ENCODE data around the gene BARHL2.

BARHL2 gene

GRCh38 chr1:90710579-90711536, 6.2 kb downstream of the BARHL2 start:
- TF ChIP-seq CTCF (IDR thresholded peaks at IDR 0.05): no peak
- Histone ChIP-seq H3K27me3 (peaks cover 8 to 96% of the 10 kb centered on the region in 2 donors), H3K4me1 (peaks cover 0 to 49% (median 24%) of the 10 kb centered on the region in 4 donors), H3K36me3 (no peaks in the 10 kb centered on the region), H3K9me3 (no peaks in the 10 kb centered on the region), H3K4me3 (no peak overlapping the region), H3K27ac (no peak overlapping the region)
- intact Hi-C loops (cut with DNase I; ENCODE audit: low total_unique reads): no loop called here
- DNase-seq: no peak

GRCh38 chr1:90709535-90709934, 7.6 kb downstream of the BARHL2 start:
- H3K4me1 ChIP-seq: peaks cover 0 to 50% (median 24%) of the 10 kb centered on the region in 4 donors
- TF ChIP-seq CTCF (IDR thresholded peaks at IDR 0.05): no peak
- no peak for DNase-seq
- peaks cover 8 to 96% of the 10 kb centered on the region in 2 donors for H3K27me3 ChIP-seq
- no peaks in the 10 kb centered on the region for H3K36me3 ChIP-seq
- H3K9me3 ChIP-seq: no peaks in the 10 kb centered on the region
- H3K4me3 ChIP-seq: no peak overlapping the region
- intact Hi-C loops (cut with DNase I; ENCODE audit: low total_unique reads): no loop called here
- no peak overlapping the region for H3K27ac ChIP-seq

GRCh38 chr1:90708826-90709225, 8.3 kb downstream of the BARHL2 start:
- no peak for TF ChIP-seq CTCF (IDR thresholded peaks at IDR 0.05)
- no peak for DNase-seq
- H3K27ac ChIP-seq: no peak overlapping the region
- H3K9me3 ChIP-seq: no peaks in the 10 kb centered on the region
- peaks cover 0 to 47% (median 23%) of the 10 kb centered on the region in 4 donors for H3K4me1 ChIP-seq
- intact Hi-C loops (cut with DNase I; ENCODE audit: low total_unique reads): no loop called here
- H3K27me3 ChIP-seq: peaks cover 8 to 96% of the 10 kb centered on the region in 2 donors
- H3K4me3 ChIP-seq: no peak overlapping the region
- no peaks in the 10 kb centered on the region for H3K36me3 ChIP-seq

- no peak for TF ChIP-seq CTCF (IDR thresholded peaks at IDR 0.05)
- H3K27me3 ChIP-seq: peaks cover 8 to 96% of the 10 kb centered on the region in 2 donors
- no peak overlapping the region for H3K27ac ChIP-seq
- no peak overlapping the region for H3K4me3 ChIP-seq
- intact Hi-C loops (cut with DNase I; ENCODE audit: low total_unique reads): no loop called here
- peaks cover 0 to 43% (median 21%) of the 10 kb centered on the region in 4 donors for H3K4me1 ChIP-seq
- H3K9me3 ChIP-seq: no peaks in the 10 kb centered on the region
- DNase-seq: no peak
- no peaks in the 10 kb centered on the region for H3K36me3 ChIP-seq
Measured at GRCh38 chr1:90708236-90708786, 8.8 kb downstream of the BARHL2 start.

- no peak for DNase-seq
- Histone ChIP-seq H3K4me1 (peaks cover 0 to 42% (median 20%) of the 10 kb centered on the region in 4 donors), H3K36me3 (no peaks in the 10 kb centered on the region), H3K9me3 (no peaks in the 10 kb centered on the region), H3K4me3 (peak overlapping the region in 1 of 2 donors; percentile 24), H3K27me3 (peaks cover 8 to 93% of the 10 kb centered on the region in 2 donors), H3K27ac (no peak overlapping the region)
- no peak for TF ChIP-seq CTCF (IDR thresholded peaks at IDR 0.05)
- intact Hi-C loops (cut with DNase I; ENCODE audit: low total_unique reads): no loop called here
Measured at GRCh38 chr1:90707363-90707710, 9.8 kb downstream of the BARHL2 start.
